ENCODE measurements around the gene SMC3. TPM values are rescaled to one million over a fixed set of nuclear protein-coding genes. Genes with fewer than 3 reads are reported as not detected.

SMC3 gene
- total and polyA plus RNA-seq, 4 donors, result 7.2 to 26.4 (median 18.1) TPM

- DNase-seq (ENCODE audit: low spot score), result no peak
- Histone ChIP-seq H3K4me1 (ENCODE audit: control insufficient read depth in 4 of 4, insufficient read depth in 4 of 4, low read length in 3 of 4) (no peaks in the 10 kb centered on the region), H3K4me3 (ENCODE audit: low read depth in 1 of 3, low read length in 3 of 3) (no peak overlapping the region), H3K9ac (ENCODE audit: low read depth in 1 of 2, low read length in 2 of 2) (no peak overlapping the region), H3K27ac (ENCODE audit: low read depth in 1 of 2, low read length in 2 of 2) (no peak overlapping the region), H3K27me3 (ENCODE audit: control insufficient read depth in 4 of 4, insufficient read depth in 4 of 4, low read length in 3 of 4) (no peaks in the 10 kb centered on the region), H3K9me3 (ENCODE audit: control insufficient read depth in 4 of 4, low read length in 3 of 4) (no peaks in the 10 kb centered on the region), H3K36me3 (ENCODE audit: control insufficient read depth in 4 of 4, insufficient read depth in 3 of 4, low read depth in 1 of 4, low read length in 3 of 4) (no peaks in the 10 kb centered on the region)
- 52% methylated on average over 9 of the region's 9 CpGs for WGBS
- TF ChIP-seq RAD21 (IDR thresholded peaks at IDR 0.05) (peak; percentile 55 to 75), FOXA2 (IDR thresholded peaks at IDR 0.05) (no peak), EGR1 (IDR thresholded peaks at IDR 0.05; ENCODE audit: low read depth in 2 of 2) (no peak), CTCF (IDR thresholded peaks at IDR 0.05; ENCODE audit: low read depth, low read length, missing input control) (peak; percentile 44), HNF4A (conservative IDR thresholded peaks at IDR 0.05) (peak in 1 of 2 donors; percentile 32)
Observed at GRCh38 chr10:110556969-110557601, 10.4 kb upstream of the SMC3 start.

GRCh38 chr10:110558041-110558440 is 9.5 kb upstream of the SMC3 start:
- Histone ChIP-seq H3K36me3 (ENCODE audit: control insufficient read depth in 4 of 4, insufficient read depth in 3 of 4, low read depth in 1 of 4, low read length in 3 of 4) (no peaks in the 10 kb centered on the region), H3K9me3 (ENCODE audit: control insufficient read depth in 4 of 4, low read length in 3 of 4) (no peaks in the 10 kb centered on the region), H3K4me1 (ENCODE audit: control insufficient read depth in 4 of 4, insufficient read depth in 4 of 4, low read length in 3 of 4) (no peaks in the 10 kb centered on the region), H3K4me3 (ENCODE audit: low read depth in 1 of 3, low read length in 3 of 3) (no peak overlapping the region), H3K27me3 (ENCODE audit: control insufficient read depth in 4 of 4, insufficient read depth in 4 of 4, low read length in 3 of 4) (no peaks in the 10 kb centered on the region), H3K9ac (ENCODE audit: low read depth in 1 of 2, low read length in 2 of 2) (no peak overlapping the region), H3K27ac (ENCODE audit: low read depth in 1 of 2, low read length in 2 of 2) (no peak overlapping the region)
- no peak for DNase-seq (ENCODE audit: low spot score)
- WGBS, result 88% methylated on average over 3 of the region's 3 CpGs
- TF ChIP-seq REST (IDR thresholded peaks at IDR 0.05), result no peak
- no peak for TF ChIP-seq HNF4G (IDR thresholded peaks at IDR 0.05)
- no peak for TF ChIP-seq RXRA (IDR thresholded peaks at IDR 0.05)
- no peak for TF ChIP-seq MAX (IDR thresholded peaks at IDR 0.05)

GRCh38 chr10:110560012-110560411 is 7.5 kb upstream of the SMC3 start:
- DNase-seq (ENCODE audit: low spot score), result no peak
- TF ChIP-seq HNF4G (IDR thresholded peaks at IDR 0.05), result no peak
- no peak for TF ChIP-seq ZBTB33 (IDR thresholded peaks at IDR 0.05)
- TF ChIP-seq CTCF (IDR thresholded peaks at IDR 0.05; ENCODE audit: low read depth, low read length, missing input control), result no peak
- no peak for TF ChIP-seq MAX (IDR thresholded peaks at IDR 0.05)
- TF ChIP-seq REST (IDR thresholded peaks at IDR 0.05), result no peak
- TF ChIP-seq RXRA (IDR thresholded peaks at IDR 0.05), result no peak
- WGBS, result 96% methylated on average over 8 of the region's 8 CpGs

More at GRCh38 chr10:110560012-110560411, 7.5 kb upstream of the SMC3 start:
- no peak overlapping the region for H3K4me3 ChIP-seq (ENCODE audit: low read depth in 1 of 3, low read length in 3 of 3)
- H3K36me3 ChIP-seq (ENCODE audit: control insufficient read depth in 4 of 4, insufficient read depth in 3 of 4, low read depth in 1 of 4, low read length in 3 of 4), result no peaks in the 10 kb centered on the region
- H3K9me3 ChIP-seq (ENCODE audit: control insufficient read depth in 4 of 4, low read length in 3 of 4), result no peaks in the 10 kb centered on the region
- no peaks in the 10 kb centered on the region for H3K27me3 ChIP-seq (ENCODE audit: control insufficient read depth in 4 of 4, insufficient read depth in 4 of 4, low read length in 3 of 4)
- H3K4me1 ChIP-seq (ENCODE audit: control insufficient read depth in 4 of 4, insufficient read depth in 4 of 4, low read length in 3 of 4), result no peaks in the 10 kb centered on the region
- no peak overlapping the region for H3K27ac ChIP-seq (ENCODE audit: low read depth in 1 of 2, low read length in 2 of 2)
- H3K9ac ChIP-seq (ENCODE audit: low read depth in 1 of 2, low read length in 2 of 2), result no peak overlapping the region
